HepG2 (cell line): ENCODE measurements around the gene NDUFS7. TPM values are rescaled to one million over a fixed set of nuclear protein-coding genes. Genes with fewer than 3 reads are reported as not detected.

Experiments used
- BCL6 ChIP-seq: IDR thresholded peaks from 2 replicates; pipeline ENCODE4 v1.6.1; 2016; ENCODE audit warnings: missing genetic modification reagents, missing compliant biosample characterization
- EHMT2 ChIP-seq: fragments of 200-600 bp; sonication (generic); IDR thresholded peaks from 2 replicates; pipeline ENCODE4 v1.7.0; 2017; ENCODE audit warnings: antibody characterized with exemption, low read depth, low read length, borderline replicate concordance
- HCFC1 ChIP-seq: fragments of 150-350 bp; IDR thresholded peaks from 2 replicates; pipeline ENCODE4 v1.6.1; 2014; ENCODE audit warnings: low read depth, low read length
- IRF2 ChIP-seq: IDR thresholded peaks from 2 replicates; pipeline ENCODE4 v1.6.1; 2018; ENCODE audit warnings: missing genetic modification reagents, missing compliant biosample characterization
- KAT7 ChIP-seq: IDR thresholded peaks from 2 replicates; pipeline ENCODE4 v1.6.1; 2018; ENCODE audit warnings: borderline replicate concordance, missing compliant biosample characterization
- KAT8 ChIP-seq: IDR thresholded peaks from 2 replicates; pipeline ENCODE4 v1.6.1; 2016; ENCODE audit warnings: missing genetic modification reagents, missing compliant biosample characterization
- MAFK ChIP-seq, 2 experiments: IDR thresholded peaks in 1 of 2; conservative IDR thresholded peaks in 1 of 2; 2 replicates each; pipeline ENCODE4 v1.6.1; 2011; ENCODE audit warnings: improper control_type of control experiment in 2 of 2, low read length in 2 of 2
- MED13 ChIP-seq: sonication (generic); formaldehyde crosslinking; IDR thresholded peaks from 2 replicates; pipeline ENCODE4 v1.5.0; 2020; ENCODE audit warnings: missing genetic modification reagents
- MXI1 ChIP-seq: IDR thresholded peaks from 3 replicates; pipeline ENCODE4 v1.6.1; 2012; ENCODE audit warnings: low read depth, low read length, inconsistent platforms, borderline replicate concordance
- RAD51 ChIP-seq: fragments of 450-650 bp; IDR thresholded peaks from 2 replicates; pipeline ENCODE4 v1.6.1; 2016; ENCODE audit warnings: borderline replicate concordance
- TBP ChIP-seq: sonication (generic); formaldehyde crosslinking; IDR thresholded peaks from 2 replicates; pipeline ENCODE4 v1.5.0; 2020; ENCODE audit warnings: missing genetic modification reagents
- XRCC5 ChIP-seq: fragments of 200-400 bp; formaldehyde crosslinking; optimal IDR thresholded peaks from 2 replicates; pipeline ENCODE3; 2017; ENCODE audit warnings: mild to moderate bottlenecking, low read length
- ZNF557 ChIP-seq: sonication (generic); formaldehyde crosslinking; IDR thresholded peaks from 2 replicates; pipeline ENCODE4 v1.4.0; 2020; ENCODE audit warnings: missing genetic modification reagents
- ZNF775 ChIP-seq: sonication (generic); formaldehyde crosslinking; IDR thresholded peaks from 2 replicates; pipeline ENCODE4 v1.4.0; 2020; ENCODE audit warnings: missing genetic modification reagents, mild to moderate bottlenecking, moderate library complexity, borderline replicate concordance
- ZNF782 ChIP-seq: sonication (generic); formaldehyde crosslinking; IDR thresholded peaks from 2 replicates; pipeline ENCODE4 v1.4.0; 2020; ENCODE audit warnings: missing genetic modification reagents, mild to moderate bottlenecking, borderline replicate concordance
- polyA plus RNA-seq, 8 experiments: library from polyadenylated mRNA; depleted of rRNA in 3 of 8; stranded (reverse) in 7 of 8; unstranded in 1 of 8; fragments of >200 nt; fragmentation: Illumina TruSeq in 4 of 8; extraction: Trizol in 4 of 8; gene quantifications; 2 replicates each; pipeline versions ENCODE4 v1.2.1 to v1.2.3, GENCODE V29; 2011 to 2016; ENCODE audit warnings: low read depth in 4 of 8, missing spikeins in 1 of 8, mixed read lengths in 1 of 8; ENCODE audit not compliant: insufficient read depth in 1 of 8
- total RNA-seq, 5 experiments: library from RNA; depleted of rRNA; stranded (reverse); fragments of >200 nt; fragmentation: Illumina TruSeq; extraction: Trizol; gene quantifications; 2 replicates each; pipeline ENCODE4 v1.2.3, GENCODE V29; 2016; ENCODE audit warnings: low read depth in 1 of 5
- TF ChIP-seq, protein P1 (sequence below): sonication (generic); formaldehyde crosslinking; IDR thresholded peaks from 2 replicates; pipeline ENCODE4 v1.4.0; 2020; ENCODE audit warnings: mild to moderate bottlenecking, missing genetic modification reagents
- TF ChIP-seq, protein P2 (sequence below): sonication (generic); formaldehyde crosslinking; IDR thresholded peaks from 2 replicates; pipeline ENCODE4 v1.4.0; 2020; ENCODE audit warnings: missing genetic modification reagents
- TF ChIP-seq, protein P3 (sequence below): sonication (generic); formaldehyde crosslinking; IDR thresholded peaks from 2 replicates; pipeline ENCODE4 v1.4.0; 2020; ENCODE audit warnings: missing genetic modification reagents, borderline replicate concordance

Gene NDUFS7
- total and polyA plus RNA-seq, 2 of the 13 experiments (the other 11 are each of a cell fraction or from before 2014, with no cell fraction given) = 34.3 to 66.9 TPM

DNA sequence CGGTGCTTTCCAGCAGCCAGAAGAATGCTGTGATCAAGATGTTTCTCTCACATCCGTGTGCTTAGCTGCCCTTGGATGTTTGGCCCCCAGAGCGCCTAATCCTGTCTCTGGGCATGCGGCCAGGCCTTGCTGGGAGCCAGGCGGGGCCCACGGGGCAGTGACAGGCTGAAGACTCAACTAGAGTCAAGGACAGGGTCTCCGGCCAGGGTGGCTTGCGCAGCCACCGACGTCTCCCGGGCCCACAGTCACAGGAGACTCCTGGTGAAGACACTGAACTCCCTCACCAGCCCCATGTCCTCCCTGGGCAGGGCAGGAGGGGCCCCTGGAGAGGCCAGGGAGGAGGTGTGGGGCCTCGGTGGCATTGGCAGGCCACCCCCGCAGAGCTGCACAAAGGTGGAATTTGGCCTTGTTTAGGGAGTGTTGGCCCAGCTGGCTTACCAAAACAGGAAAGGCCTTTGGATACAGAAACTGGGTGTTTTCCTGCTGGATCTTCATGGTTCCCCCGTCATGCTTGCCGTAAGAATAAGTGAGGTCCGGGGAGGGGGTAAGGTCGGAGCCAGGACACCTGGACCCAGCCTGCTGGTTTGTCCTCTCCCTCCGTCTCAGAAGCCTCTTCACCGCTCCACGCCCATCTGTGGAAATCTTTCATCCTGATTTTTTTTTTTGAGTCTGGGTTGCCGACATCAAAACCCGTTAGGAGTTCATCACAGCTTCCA lies 10.0 kb upstream of the NDUFS7 start (continued):
- TF ChIP-seq RAD51 (no peak), BCL6 (CRISPR knock-in tag) (peak; percentile 86), XRCC5 (peak; percentile 46), ZNF782 (CRISPR knock-in tag) (0 out of 2 replicates have a peak, but pooled peaks have one; percentile 10), MXI1 (peak; percentile 63; the same call in 1 of the 3 replicates), IRF2 (CRISPR knock-in tag) (peak; percentile 85; the same call in 1 of the 2 replicates), KAT7 (CRISPR knock-in tag) (peak; percentile 9; the same call in 1 of the 2 replicates), HCFC1 (no peak), EHMT2 (no peak), TBP (CRISPR knock-in tag) (no peak), ZNF557 (CRISPR knock-in tag) (no peak), KAT8 (peak; percentile 58; the same call in 1 of the 2 replicates), ZNF775 (CRISPR knock-in tag) (peak; percentile 82; the same call in 1 of the 2 replicates), MED13 (no peak), MAFK (conservative IDR thresholded peaks at IDR 0.05 in 1 of 2, IDR thresholded peaks at IDR 0.05 in 1 of 2; ENCODE audit: low read length in 2 of 2) (no peak)
- TF ChIP-seq, protein P1, sequence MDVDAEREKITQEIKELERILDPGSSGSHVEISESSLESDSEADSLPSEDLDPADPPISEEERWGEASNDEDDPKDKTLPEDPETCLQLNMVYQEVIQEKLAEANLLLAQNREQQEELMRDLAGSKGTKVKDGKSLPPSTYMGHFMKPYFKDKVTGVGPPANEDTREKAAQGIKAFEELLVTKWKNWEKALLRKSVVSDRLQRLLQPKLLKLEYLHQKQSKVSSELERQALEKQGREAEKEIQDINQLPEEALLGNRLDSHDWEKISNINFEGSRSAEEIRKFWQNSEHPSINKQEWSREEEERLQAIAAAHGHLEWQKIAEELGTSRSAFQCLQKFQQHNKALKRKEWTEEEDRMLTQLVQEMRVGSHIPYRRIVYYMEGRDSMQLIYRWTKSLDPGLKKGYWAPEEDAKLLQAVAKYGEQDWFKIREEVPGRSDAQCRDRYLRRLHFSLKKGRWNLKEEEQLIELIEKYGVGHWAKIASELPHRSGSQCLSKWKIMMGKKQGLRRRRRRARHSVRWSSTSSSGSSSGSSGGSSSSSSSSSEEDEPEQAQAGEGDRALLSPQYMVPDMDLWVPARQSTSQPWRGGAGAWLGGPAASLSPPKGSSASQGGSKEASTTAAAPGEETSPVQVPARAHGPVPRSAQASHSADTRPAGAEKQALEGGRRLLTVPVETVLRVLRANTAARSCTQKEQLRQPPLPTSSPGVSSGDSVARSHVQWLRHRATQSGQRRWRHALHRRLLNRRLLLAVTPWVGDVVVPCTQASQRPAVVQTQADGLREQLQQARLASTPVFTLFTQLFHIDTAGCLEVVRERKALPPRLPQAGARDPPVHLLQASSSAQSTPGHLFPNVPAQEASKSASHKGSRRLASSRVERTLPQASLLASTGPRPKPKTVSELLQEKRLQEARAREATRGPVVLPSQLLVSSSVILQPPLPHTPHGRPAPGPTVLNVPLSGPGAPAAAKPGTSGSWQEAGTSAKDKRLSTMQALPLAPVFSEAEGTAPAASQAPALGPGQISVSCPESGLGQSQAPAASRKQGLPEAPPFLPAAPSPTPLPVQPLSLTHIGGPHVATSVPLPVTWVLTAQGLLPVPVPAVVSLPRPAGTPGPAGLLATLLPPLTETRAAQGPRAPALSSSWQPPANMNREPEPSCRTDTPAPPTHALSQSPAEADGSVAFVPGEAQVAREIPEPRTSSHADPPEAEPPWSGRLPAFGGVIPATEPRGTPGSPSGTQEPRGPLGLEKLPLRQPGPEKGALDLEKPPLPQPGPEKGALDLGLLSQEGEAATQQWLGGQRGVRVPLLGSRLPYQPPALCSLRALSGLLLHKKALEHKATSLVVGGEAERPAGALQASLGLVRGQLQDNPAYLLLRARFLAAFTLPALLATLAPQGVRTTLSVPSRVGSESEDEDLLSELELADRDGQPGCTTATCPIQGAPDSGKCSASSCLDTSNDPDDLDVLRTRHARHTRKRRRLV (CRISPR knock-in tag) = peak; percentile 69
- TF ChIP-seq, protein P2, sequence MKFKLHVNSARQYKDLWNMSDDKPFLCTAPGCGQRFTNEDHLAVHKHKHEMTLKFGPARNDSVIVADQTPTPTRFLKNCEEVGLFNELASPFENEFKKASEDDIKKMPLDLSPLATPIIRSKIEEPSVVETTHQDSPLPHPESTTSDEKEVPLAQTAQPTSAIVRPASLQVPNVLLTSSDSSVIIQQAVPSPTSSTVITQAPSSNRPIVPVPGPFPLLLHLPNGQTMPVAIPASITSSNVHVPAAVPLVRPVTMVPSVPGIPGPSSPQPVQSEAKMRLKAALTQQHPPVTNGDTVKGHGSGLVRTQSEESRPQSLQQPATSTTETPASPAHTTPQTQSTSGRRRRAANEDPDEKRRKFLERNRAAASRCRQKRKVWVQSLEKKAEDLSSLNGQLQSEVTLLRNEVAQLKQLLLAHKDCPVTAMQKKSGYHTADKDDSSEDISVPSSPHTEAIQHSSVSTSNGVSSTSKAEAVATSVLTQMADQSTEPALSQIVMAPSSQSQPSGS = peak; percentile 83; the same call in 1 of the 2 replicates
- TF ChIP-seq, protein P3, sequence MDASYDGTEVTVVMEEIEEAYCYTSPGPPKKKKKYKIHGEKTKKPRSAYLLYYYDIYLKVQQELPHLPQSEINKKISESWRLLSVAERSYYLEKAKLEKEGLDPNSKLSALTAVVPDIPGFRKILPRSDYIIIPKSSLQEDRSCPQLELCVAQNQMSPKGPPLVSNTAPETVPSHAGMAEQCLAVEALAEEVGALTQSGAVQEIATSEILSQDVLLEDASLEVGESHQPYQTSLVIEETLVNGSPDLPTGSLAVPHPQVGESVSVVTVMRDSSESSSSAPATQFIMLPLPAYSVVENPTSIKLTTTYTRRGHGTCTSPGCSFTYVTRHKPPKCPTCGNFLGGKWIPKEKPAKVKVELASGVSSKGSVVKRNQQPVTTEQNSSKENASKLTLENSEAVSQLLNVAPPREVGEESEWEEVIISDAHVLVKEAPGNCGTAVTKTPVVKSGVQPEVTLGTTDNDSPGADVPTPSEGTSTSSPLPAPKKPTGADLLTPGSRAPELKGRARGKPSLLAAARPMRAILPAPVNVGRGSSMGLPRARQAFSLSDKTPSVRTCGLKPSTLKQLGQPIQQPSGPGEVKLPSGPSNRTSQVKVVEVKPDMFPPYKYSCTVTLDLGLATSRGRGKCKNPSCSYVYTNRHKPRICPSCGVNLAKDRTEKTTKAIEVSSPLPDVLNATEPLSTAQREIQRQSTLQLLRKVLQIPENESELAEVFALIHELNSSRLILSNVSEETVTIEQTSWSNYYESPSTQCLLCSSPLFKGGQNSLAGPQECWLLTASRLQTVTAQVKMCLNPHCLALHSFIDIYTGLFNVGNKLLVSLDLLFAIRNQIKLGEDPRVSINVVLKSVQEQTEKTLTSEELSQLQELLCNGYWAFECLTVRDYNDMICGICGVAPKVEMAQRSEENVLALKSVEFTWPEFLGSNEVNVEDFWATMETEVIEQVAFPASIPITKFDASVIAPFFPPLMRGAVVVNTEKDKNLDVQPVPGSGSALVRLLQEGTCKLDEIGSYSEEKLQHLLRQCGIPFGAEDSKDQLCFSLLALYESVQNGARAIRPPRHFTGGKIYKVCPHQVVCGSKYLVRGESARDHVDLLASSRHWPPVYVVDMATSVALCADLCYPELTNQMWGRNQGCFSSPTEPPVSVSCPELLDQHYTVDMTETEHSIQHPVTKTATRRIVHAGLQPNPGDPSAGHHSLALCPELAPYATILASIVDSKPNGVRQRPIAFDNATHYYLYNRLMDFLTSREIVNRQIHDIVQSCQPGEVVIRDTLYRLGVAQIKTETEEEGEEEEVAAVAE (CRISPR knock-in tag) = 0 out of 2 replicates have a peak, but pooled peaks have one; percentile 68
